ENCODE results near the gene PPM1L.

PPM1L gene

GRCh38 chr3:160869825-160870224 is 113.8 kb downstream of the PPM1L start:
- no peak overlapping the region for H3K9ac ChIP-seq (ENCODE audit: low read length)

GRCh38 chr3:160870327-160870726 is 114.3 kb downstream of the PPM1L start:
- Histone ChIP-seq H3K9ac (ENCODE audit: low read length) (no peak overlapping the region), H3K4me1 (ENCODE audit: low read length) (no peaks in the 10 kb centered on the region), H3K27ac (ENCODE audit: low read length) (no peak overlapping the region), H3F3A (ENCODE audit: insufficient read depth, low read length) (no peaks in the 10 kb centered on the region), H3K9me2 (replicated peaks; ENCODE audit: insufficient read depth, low read length) (no peaks in the 10 kb centered on the region), H3K4me3 (ENCODE audit: low read length) (no peak overlapping the region), H4K20me1 (ENCODE audit: insufficient read depth, low read length) (no peaks in the 10 kb centered on the region), H3K9me3 (replicated peaks; ENCODE audit: insufficient read depth, low read length) (no peaks in the 10 kb centered on the region), H3K36me3 (replicated peaks; ENCODE audit: insufficient read depth, low read length) (no peaks in the 10 kb centered on the region), H2AFZ (ENCODE audit: low read length) (no peak overlapping the region), H3K4me2 (ENCODE audit: low read depth, low read length) (no peak overlapping the region), H3K27me3 (replicated peaks; ENCODE audit: insufficient read depth, low read length) (no peaks in the 10 kb centered on the region), H3K79me2 (ENCODE audit: low read length) (no peaks in the 10 kb centered on the region)
- no peak for DNase-seq
- TF ChIP-seq EZH2phosphoT487 (IDR thresholded peaks at IDR 0.05; ENCODE audit: low read length): no peak
- no peak for TF ChIP-seq EZH2 (optimal IDR thresholded peaks at IDR 0.05; ENCODE audit: low read depth, low read length)
- TF ChIP-seq CTCF (IDR thresholded peaks at IDR 0.05; ENCODE audit: low read length): no peak

More at GRCh38 chr3:160869825-160870224, 113.8 kb downstream of the PPM1L start:
- H2AFZ ChIP-seq (ENCODE audit: low read length): no peak overlapping the region
- DNase-seq: no peak
- H3K4me2 ChIP-seq (ENCODE audit: low read depth, low read length): no peak overlapping the region
- TF ChIP-seq EZH2 (optimal IDR thresholded peaks at IDR 0.05; ENCODE audit: low read depth, low read length) (no peak), CTCF (IDR thresholded peaks at IDR 0.05; ENCODE audit: low read length) (no peak), EZH2phosphoT487 (IDR thresholded peaks at IDR 0.05; ENCODE audit: low read length) (no peak)
- H3K9me3 ChIP-seq (replicated peaks; ENCODE audit: insufficient read depth, low read length): no peaks in the 10 kb centered on the region
- no peaks in the 10 kb centered on the region for H3K36me3 ChIP-seq (replicated peaks; ENCODE audit: insufficient read depth, low read length)
- no peaks in the 10 kb centered on the region for H3K4me1 ChIP-seq (ENCODE audit: low read length)
- H3K4me3 ChIP-seq (ENCODE audit: low read length): no peak overlapping the region
- no peaks in the 10 kb centered on the region for H4K20me1 ChIP-seq (ENCODE audit: insufficient read depth, low read length)
- H3F3A ChIP-seq (ENCODE audit: insufficient read depth, low read length): no peaks in the 10 kb centered on the region
- H3K79me2 ChIP-seq (ENCODE audit: low read length): no peaks in the 10 kb centered on the region
- H3K27ac ChIP-seq (ENCODE audit: low read length): no peak overlapping the region
- H3K9me2 ChIP-seq (replicated peaks; ENCODE audit: insufficient read depth, low read length): no peaks in the 10 kb centered on the region
- H3K27me3 ChIP-seq (replicated peaks; ENCODE audit: insufficient read depth, low read length): no peaks in the 10 kb centered on the region

GRCh38 chr3:160874736-160875135 is 118.7 kb downstream of the PPM1L start:
- H3K4me2 ChIP-seq (ENCODE audit: low read depth, low read length): no peak overlapping the region
- H3K4me3 ChIP-seq (ENCODE audit: low read length): no peak overlapping the region
- no peak overlapping the region for H3K9ac ChIP-seq (ENCODE audit: low read length)
- H3K9me2 ChIP-seq (replicated peaks; ENCODE audit: insufficient read depth, low read length): no peaks in the 10 kb centered on the region
- no peaks in the 10 kb centered on the region for H4K20me1 ChIP-seq (ENCODE audit: insufficient read depth, low read length)
- H3K27me3 ChIP-seq (replicated peaks; ENCODE audit: insufficient read depth, low read length): no peaks in the 10 kb centered on the region
- TF ChIP-seq CTCF (IDR thresholded peaks at IDR 0.05; ENCODE audit: low read length) (no peak), EZH2phosphoT487 (IDR thresholded peaks at IDR 0.05; ENCODE audit: low read length) (no peak), EZH2 (optimal IDR thresholded peaks at IDR 0.05; ENCODE audit: low read depth, low read length) (no peak)
- DNase-seq: no peak
- H3K27ac ChIP-seq (ENCODE audit: low read length): no peak overlapping the region
- no peak overlapping the region for H2AFZ ChIP-seq (ENCODE audit: low read length)
- H3F3A ChIP-seq (ENCODE audit: insufficient read depth, low read length): no peaks in the 10 kb centered on the region
- H3K4me1 ChIP-seq (ENCODE audit: low read length): no peaks in the 10 kb centered on the region
- no peaks in the 10 kb centered on the region for H3K79me2 ChIP-seq (ENCODE audit: low read length)
- H3K9me3 ChIP-seq (replicated peaks; ENCODE audit: insufficient read depth, low read length): no peaks in the 10 kb centered on the region
- H3K36me3 ChIP-seq (replicated peaks; ENCODE audit: insufficient read depth, low read length): no peaks in the 10 kb centered on the region
